A549 (cell line): Measurements from ENCODE around the gene LPAR1. TPM values are rescaled to one million over a fixed set of nuclear protein-coding genes. Genes with fewer than 3 reads are reported as not detected.
A peak's percentile ranks its signal among the peaks of the same experiment; 100 is the strongest.

Experiments used
- ATAC-seq, 2 experiments: fragments of 200-7000 bp in 1 of 2; fragments of >200 bp in 1 of 2; cut with Nextera tagmentation in 1 of 2; cut with Tn5 transposase in 1 of 2; 3 replicates each; pipeline versions ENCODE4 v1.8.0 to v1.9.1; 2018 to 2020; ENCODE audit warnings: mild to moderate bottlenecking in 1 of 2, moderate library complexity in 1 of 2
- CTCF ChIA-PET: fragments of 300-600 bp; sonication (Branson Sonifier 250); formaldehyde crosslinking; extraction: SDS; loops from one replicate; lab custom pipeline; 2021; ENCODE audit warnings: antibody characterized with exemption, inconsistent platforms; lab: Yijun Ruan, JAX
- POLR2A ChIA-PET: fragments of 350-600 bp; formaldehyde crosslinking; extraction: SDS; loops from one replicate; lab custom pipeline; 2021; ENCODE audit warnings: antibody characterized with exemption, inconsistent platforms; lab: Yijun Ruan, JAX
- DNase-seq, 2 experiments: peaks; one replicate each; pipeline versions ENCODE4 v3.0.0 to v3.0.0-alpha.2; 2011 to 2016; ENCODE audit warnings: low read depth in 1 of 2, low spot score in 1 of 2
- FAIRE-seq: peaks from 2 replicates; lab custom pipeline; 2011; peaks lifted over from hg19 to GRCh38; lab: Jason Lieb, UNC
- H3K27ac ChIP-seq, 2 experiments: fragments of >200 bp; sonication (Bioruptor Twin); formaldehyde crosslinking; 3 replicates each; pipeline ENCODE4 v1.5.1; 2016 to 2017
- H3K4me1 ChIP-seq: fragments of >200 bp; sonication (Bioruptor Twin); formaldehyde crosslinking; 3 replicates; pipeline ENCODE4 v1.6.1; 2016
- H3K4me2 ChIP-seq: fragments of >200 bp; sonication (Bioruptor Twin); formaldehyde crosslinking; 3 replicates; pipeline ENCODE4 v1.6.1; 2016
- H3K4me3 ChIP-seq: fragments of >200 bp; sonication (Bioruptor Twin); formaldehyde crosslinking; 3 replicates; pipeline ENCODE4 v1.5.1; 2016
- H3K9me3 ChIP-seq: fragments of >200 bp; sonication (Bioruptor Twin); formaldehyde crosslinking; 3 replicates; pipeline ENCODE4 v1.6.1; 2016
- BHLHE40 ChIP-seq: IDR thresholded peaks from 2 replicates; pipeline ENCODE4 v1.6.1; 2012; ENCODE audit warnings: low read depth, low read length, inconsistent platforms
- CBX8 ChIP-seq: fragments of 200-600 bp; sonication (generic); IDR thresholded peaks from 2 replicates; pipeline ENCODE4 v1.6.1; 2016
- CEBPB ChIP-seq, 2 experiments: fragments of >200 bp in 1 of 2; sonication (Bioruptor Twin) in 1 of 2; formaldehyde crosslinking in 1 of 2; IDR thresholded peaks; 2 replicates each; pipeline ENCODE4 v1.6.1; 2012 to 2016
- CHD4 ChIP-seq: fragments of 200-600 bp; sonication (generic); IDR thresholded peaks from 2 replicates; pipeline ENCODE4 v1.6.1; 2016; ENCODE audit warnings: antibody characterized with exemption, mild to moderate bottlenecking, borderline replicate concordance
- EHMT2 ChIP-seq: fragments of 200-600 bp; sonication (generic); IDR thresholded peaks from 2 replicates; pipeline ENCODE4 v1.6.1; 2016; ENCODE audit warnings: antibody characterized with exemption, low read depth, mild to moderate bottlenecking, moderate library complexity
- ESRRA ChIP-seq: fragments of 150-350 bp; IDR thresholded peaks from 2 replicates; pipeline ENCODE4 v1.6.1; 2014; ENCODE audit warnings: mild to moderate bottlenecking, low read length, borderline replicate concordance
- FOSB ChIP-seq: fragments of 250-450 bp; sonication (Bioruptor Pico); IDR thresholded peaks from 2 replicates; pipeline ENCODE4 v1.5.0; 2020; ENCODE audit warnings: mild to moderate bottlenecking, moderate library complexity
- GATA3 ChIP-seq: IDR thresholded peaks from 2 replicates; pipeline ENCODE4 v1.6.1; 2012; ENCODE audit warnings: borderline replicate concordance
- HOXA7 ChIP-seq: fragments of 250-450 bp; sonication (Bioruptor Pico); IDR thresholded peaks from 2 replicates; pipeline ENCODE4 v1.5.0; 2020; ENCODE audit warnings: mild to moderate bottlenecking, moderate library complexity
- JUN ChIP-seq, 2 experiments: fragments of >200 bp; sonication (Bioruptor Twin); formaldehyde crosslinking; IDR thresholded peaks; 2 replicates in 1 of 2; 3 replicates in 1 of 2; pipeline ENCODE4 v1.6.1; 2016 to 2017
- JUNB ChIP-seq: fragments of >200 bp; sonication (Bioruptor Twin); formaldehyde crosslinking; IDR thresholded peaks from 2 replicates; pipeline ENCODE4 v1.6.1; 2016
- MAFK ChIP-seq: fragments of 450-650 bp; IDR thresholded peaks from 2 replicates; pipeline ENCODE4 v1.6.1; 2014; ENCODE audit not compliant: partially characterized antibody
- MAZ ChIP-seq: fragments of 150-350 bp; IDR thresholded peaks from 2 replicates; pipeline ENCODE4 v1.6.1; 2014; ENCODE audit warnings: antibody characterized with exemption, low read depth, low read length, borderline replicate concordance
- MYC ChIP-seq: IDR thresholded peaks from 2 replicates; pipeline ENCODE4 v1.6.1; 2012; ENCODE audit warnings: mild to moderate bottlenecking, inconsistent platforms, low read length, improper control_type of control experiment, borderline replicate concordance
- NPAS2 ChIP-seq: fragments of 250-450 bp; sonication (Bioruptor Pico); IDR thresholded peaks from 2 replicates; pipeline ENCODE4 v1.8.0; 2022; ENCODE audit warnings: mild to moderate bottlenecking, moderate library complexity, borderline replicate concordance
- POLR2A ChIP-seq: IDR thresholded peaks from 2 replicates; pipeline ENCODE4 v1.6.1; 2012; ENCODE audit warnings: mild to moderate bottlenecking, low read length
- POLR2AphosphoS2 ChIP-seq: conservative IDR thresholded peaks from 2 replicates; pipeline ENCODE4 v1.6.1; 2012; ENCODE audit warnings: low read length, improper control_type of control experiment, inconsistent platforms
- RAD21 ChIP-seq, 2 experiments: fragments of >200 bp in 1 of 2; sonication (Bioruptor Twin) in 1 of 2; formaldehyde crosslinking in 1 of 2; IDR thresholded peaks in 1 of 2; conservative IDR thresholded peaks in 1 of 2; 2 replicates in 1 of 2; 3 replicates in 1 of 2; pipeline ENCODE4 v1.6.1; 2012 to 2018; ENCODE audit warnings: inconsistent platforms in 1 of 2
- RFX5 ChIP-seq: fragments of 450-650 bp; IDR thresholded peaks from 2 replicates; pipeline ENCODE4 v1.7.1; 2014; ENCODE audit warnings: antibody characterized with exemption, mild to moderate bottlenecking, moderate library complexity
- TP53 ChIP-seq: fragments of 250-450 bp; sonication (Bioruptor Pico); IDR thresholded peaks from 2 replicates; pipeline ENCODE4 v1.5.0; 2021; ENCODE audit warnings: mild to moderate bottlenecking, moderate library complexity
- ZC3H11A ChIP-seq: fragments of 450-650 bp; IDR thresholded peaks from 2 replicates; pipeline ENCODE4 v1.6.1; 2014; ENCODE audit warnings: antibody characterized with exemption, mild to moderate bottlenecking
- ZFP36 ChIP-seq: fragments of 450-650 bp; IDR thresholded peaks from 2 replicates; pipeline ENCODE4 v1.6.1; 2014; ENCODE audit warnings: borderline replicate concordance; ENCODE audit not compliant: partially characterized antibody
- ZNF302 ChIP-seq: fragments of 250-450 bp; sonication (Bioruptor Pico); IDR thresholded peaks from 2 replicates; pipeline ENCODE4 v1.9.0; 2021; ENCODE audit warnings: inconsistent platforms, mild to moderate bottlenecking, moderate library complexity
- WGBS: methylation state at CpG from one replicate; pipeline ENCODE4 v1.1.6; 2017; ENCODE audit errors: missing lambda C conversion rate; 5-methylcytosine and 5-hydroxymethylcytosine counted together
- polyA plus RNA-seq, 4 experiments: library from polyadenylated mRNA; depleted of rRNA in 3 of 4; stranded (reverse); fragments of >200 nt; fragmentation: RNase III in 1 of 4; extraction: RNeasy Plus Mini Kit Qiagen cat#74134 plus additional on column Dnase treatment in 1 of 4; gene quantifications; 2 replicates in 3 of 4; 3 replicates in 1 of 4; pipeline ENCODE4 v1.2.3, GENCODE V29; 2011 to 2017
- TF ChIP-seq, protein P1 (sequence below): fragments of 250-450 bp; sonication (Bioruptor Pico); IDR thresholded peaks from 2 replicates; pipeline ENCODE4 v1.5.0; 2020; ENCODE audit warnings: low read depth, mild to moderate bottlenecking, moderate library complexity
- TF ChIP-seq, protein P2 (sequence below): fragments of 150-350 bp; IDR thresholded peaks from 2 replicates; pipeline ENCODE4 v1.6.1; 2014; ENCODE audit warnings: low read depth, mild to moderate bottlenecking, low read length
- TF ChIP-seq, protein P3 (sequence below): IDR thresholded peaks from 2 replicates; pipeline ENCODE4 v1.6.1; 2012
- TF ChIP-seq, protein P4 (sequence below): fragments of 250-450 bp; sonication (Bioruptor Pico); IDR thresholded peaks from 2 replicates; pipeline ENCODE4 v1.5.0; 2021; ENCODE audit warnings: mild to moderate bottlenecking, moderate library complexity, borderline replicate concordance
- TF ChIP-seq, protein P5 (sequence below): fragments of 200-600 bp; sonication (generic); IDR thresholded peaks from 2 replicates; pipeline ENCODE4 v1.6.1; 2016; ENCODE audit warnings: antibody characterized with exemption, mild to moderate bottlenecking, moderate library complexity

Gene LPAR1
- polyA plus RNA-seq, 2 of the 4 experiments (the other 2 are of a cell fraction): 15.8 to 33.7 TPM

DNA sequence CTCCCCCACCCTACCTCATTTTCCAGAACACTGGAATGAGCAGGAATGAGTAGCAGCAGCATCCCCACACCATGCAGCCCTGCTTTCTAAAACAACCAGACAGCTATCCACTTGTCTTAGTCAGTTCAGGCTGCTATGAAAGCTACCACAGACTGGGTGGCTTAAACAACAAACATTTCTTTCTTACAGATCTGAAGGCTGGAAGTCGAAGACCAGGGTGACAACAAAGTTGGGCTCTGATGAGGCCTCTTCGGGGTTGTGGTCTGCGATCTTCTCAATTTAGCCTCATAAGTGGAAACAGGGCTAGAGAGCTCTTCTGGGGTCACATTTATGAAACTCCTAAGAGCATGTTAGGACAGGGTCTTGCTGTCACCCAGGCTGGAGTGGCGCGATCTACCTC, 38.9 kb downstream of the LPAR1 start:
- Histone ChIP-seq H3K4me1 (0 out of 3 replicates have a peak, but pooled peaks cover 5% of the 10 kb centered on the region), H3K4me2 (no peak overlapping the region), H3K9me3 (peaks cover 9% of the 10 kb centered on the region), H3K4me3 (no peak overlapping the region), H3K27ac (no peak overlapping the region)
- ATAC-seq (no peak), FAIRE-seq (no peak), DNase-seq (no peak)
- TF ChIP-seq JUNB (no peak), POLR2AphosphoS2 (no peak), BHLHE40 (no peak), MAFK (no peak), GATA3 (no peak), TP53 (CRISPR knock-in tag) (no peak), EHMT2 (no peak), RAD21 (conservative IDR thresholded peaks at IDR 0.05 in 1 of 2, IDR thresholded peaks at IDR 0.05 in 1 of 2) (no peak), JUN (IDR thresholded peaks at IDR 0.05) (no peak), CEBPB (IDR thresholded peaks at IDR 0.05) (no peak), ZFP36 (no peak), POLR2A (no peak), NPAS2 (CRISPR knock-in tag) (no peak), MYC (no peak)
- TF ChIP-seq, protein P1, sequence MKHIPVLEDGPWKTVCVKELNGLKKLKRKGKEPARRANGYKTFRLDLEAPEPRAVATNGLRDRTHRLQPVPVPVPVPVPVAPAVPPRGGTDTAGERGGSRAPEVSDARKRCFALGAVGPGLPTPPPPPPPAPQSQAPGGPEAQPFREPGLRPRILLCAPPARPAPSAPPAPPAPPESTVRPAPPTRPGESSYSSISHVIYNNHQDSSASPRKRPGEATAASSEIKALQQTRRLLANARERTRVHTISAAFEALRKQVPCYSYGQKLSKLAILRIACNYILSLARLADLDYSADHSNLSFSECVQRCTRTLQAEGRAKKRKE: no peak
- TF ChIP-seq, protein P2, sequence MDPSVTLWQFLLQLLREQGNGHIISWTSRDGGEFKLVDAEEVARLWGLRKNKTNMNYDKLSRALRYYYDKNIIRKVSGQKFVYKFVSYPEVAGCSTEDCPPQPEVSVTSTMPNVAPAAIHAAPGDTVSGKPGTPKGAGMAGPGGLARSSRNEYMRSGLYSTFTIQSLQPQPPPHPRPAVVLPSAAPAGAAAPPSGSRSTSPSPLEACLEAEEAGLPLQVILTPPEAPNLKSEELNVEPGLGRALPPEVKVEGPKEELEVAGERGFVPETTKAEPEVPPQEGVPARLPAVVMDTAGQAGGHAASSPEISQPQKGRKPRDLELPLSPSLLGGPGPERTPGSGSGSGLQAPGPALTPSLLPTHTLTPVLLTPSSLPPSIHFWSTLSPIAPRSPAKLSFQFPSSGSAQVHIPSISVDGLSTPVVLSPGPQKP: no peak
- 84% methylated on average over 5 of the region's 5 CpGs for WGBS
- ChIA-PET CTCF (interaction anchor here (1.0 to 1.6 kb wide), 3 partner anchors 9 to 27 kb away, joined by 3 read pairs; no protein-coding TSS in a partner anchor), POLR2A (no interaction called here)

DNA sequence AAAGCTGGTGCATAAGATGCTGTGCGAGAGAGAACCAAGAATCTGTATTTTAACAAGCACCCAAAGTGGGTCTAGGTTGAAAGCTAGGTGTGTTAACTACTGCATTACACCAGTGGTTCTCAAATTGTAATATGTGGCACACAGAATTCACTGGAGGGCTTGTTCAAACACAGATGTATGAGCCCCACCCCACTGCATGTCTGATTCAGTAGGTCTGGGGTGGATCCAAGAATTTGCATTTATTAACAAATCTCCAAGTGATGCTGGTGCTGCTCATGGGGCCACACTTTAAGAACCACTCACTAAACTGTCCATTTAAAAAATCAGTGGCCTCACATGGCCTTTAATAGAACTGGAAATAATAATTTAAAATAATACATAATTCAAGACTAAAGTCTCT, 40.4 kb downstream of the LPAR1 start:
- TF ChIP-seq FOSB (CRISPR knock-in tag): no peak
- TF ChIP-seq CHD4: no peak
- TF ChIP-seq ZNF302: no peak
- TF ChIP-seq, protein P3, sequence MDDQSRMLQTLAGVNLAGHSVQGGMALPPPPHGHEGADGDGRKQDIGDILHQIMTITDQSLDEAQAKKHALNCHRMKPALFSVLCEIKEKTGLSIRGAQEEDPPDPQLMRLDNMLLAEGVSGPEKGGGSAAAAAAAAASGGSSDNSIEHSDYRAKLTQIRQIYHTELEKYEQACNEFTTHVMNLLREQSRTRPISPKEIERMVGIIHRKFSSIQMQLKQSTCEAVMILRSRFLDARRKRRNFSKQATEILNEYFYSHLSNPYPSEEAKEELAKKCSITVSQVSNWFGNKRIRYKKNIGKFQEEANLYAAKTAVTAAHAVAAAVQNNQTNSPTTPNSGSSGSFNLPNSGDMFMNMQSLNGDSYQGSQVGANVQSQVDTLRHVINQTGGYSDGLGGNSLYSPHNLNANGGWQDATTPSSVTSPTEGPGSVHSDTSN: no peak
- TF ChIP-seq NPAS2 (CRISPR knock-in tag): no peak
- no peak for TF ChIP-seq HOXA7 (CRISPR knock-in tag)
- no peak for TF ChIP-seq JUN (IDR thresholded peaks at IDR 0.05)
- TF ChIP-seq EHMT2: no peak
- TF ChIP-seq MYC: no peak
- TF ChIP-seq MAZ: no peak
- no peak for TF ChIP-seq TP53 (CRISPR knock-in tag)
- no peak for TF ChIP-seq CBX8
- TF ChIP-seq, protein P2: no peak
- TF ChIP-seq ESRRA: no peak
- TF ChIP-seq, protein P4, sequence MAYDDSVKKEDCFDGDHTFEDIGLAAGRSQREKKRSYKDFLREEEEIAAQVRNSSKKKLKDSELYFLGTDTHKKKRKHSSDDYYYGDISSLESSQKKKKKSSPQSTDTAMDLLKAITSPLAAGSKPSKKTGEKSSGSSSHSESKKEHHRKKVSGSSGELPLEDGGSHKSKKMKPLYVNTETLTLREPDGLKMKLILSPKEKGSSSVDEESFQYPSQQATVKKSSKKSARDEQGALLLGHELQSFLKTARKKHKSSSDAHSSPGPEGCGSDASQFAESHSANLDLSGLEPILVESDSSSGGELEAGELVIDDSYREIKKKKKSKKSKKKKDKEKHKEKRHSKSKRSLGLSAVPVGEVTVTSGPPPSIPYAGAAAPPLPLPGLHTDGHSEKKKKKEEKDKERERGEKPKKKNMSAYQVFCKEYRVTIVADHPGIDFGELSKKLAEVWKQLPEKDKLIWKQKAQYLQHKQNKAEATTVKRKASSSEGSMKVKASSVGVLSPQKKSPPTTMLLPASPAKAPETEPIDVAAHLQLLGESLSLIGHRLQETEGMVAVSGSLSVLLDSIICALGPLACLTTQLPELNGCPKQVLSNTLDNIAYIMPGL (CRISPR knock-in tag): no peak
- no peak for TF ChIP-seq ZC3H11A
- TF ChIP-seq, protein P5, sequence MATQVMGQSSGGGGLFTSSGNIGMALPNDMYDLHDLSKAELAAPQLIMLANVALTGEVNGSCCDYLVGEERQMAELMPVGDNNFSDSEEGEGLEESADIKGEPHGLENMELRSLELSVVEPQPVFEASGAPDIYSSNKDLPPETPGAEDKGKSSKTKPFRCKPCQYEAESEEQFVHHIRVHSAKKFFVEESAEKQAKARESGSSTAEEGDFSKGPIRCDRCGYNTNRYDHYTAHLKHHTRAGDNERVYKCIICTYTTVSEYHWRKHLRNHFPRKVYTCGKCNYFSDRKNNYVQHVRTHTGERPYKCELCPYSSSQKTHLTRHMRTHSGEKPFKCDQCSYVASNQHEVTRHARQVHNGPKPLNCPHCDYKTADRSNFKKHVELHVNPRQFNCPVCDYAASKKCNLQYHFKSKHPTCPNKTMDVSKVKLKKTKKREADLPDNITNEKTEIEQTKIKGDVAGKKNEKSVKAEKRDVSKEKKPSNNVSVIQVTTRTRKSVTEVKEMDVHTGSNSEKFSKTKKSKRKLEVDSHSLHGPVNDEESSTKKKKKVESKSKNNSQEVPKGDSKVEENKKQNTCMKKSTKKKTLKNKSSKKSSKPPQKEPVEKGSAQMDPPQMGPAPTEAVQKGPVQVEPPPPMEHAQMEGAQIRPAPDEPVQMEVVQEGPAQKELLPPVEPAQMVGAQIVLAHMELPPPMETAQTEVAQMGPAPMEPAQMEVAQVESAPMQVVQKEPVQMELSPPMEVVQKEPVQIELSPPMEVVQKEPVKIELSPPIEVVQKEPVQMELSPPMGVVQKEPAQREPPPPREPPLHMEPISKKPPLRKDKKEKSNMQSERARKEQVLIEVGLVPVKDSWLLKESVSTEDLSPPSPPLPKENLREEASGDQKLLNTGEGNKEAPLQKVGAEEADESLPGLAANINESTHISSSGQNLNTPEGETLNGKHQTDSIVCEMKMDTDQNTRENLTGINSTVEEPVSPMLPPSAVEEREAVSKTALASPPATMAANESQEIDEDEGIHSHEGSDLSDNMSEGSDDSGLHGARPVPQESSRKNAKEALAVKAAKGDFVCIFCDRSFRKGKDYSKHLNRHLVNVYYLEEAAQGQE: no peak
- TF ChIP-seq RFX5: no peak
- no peak for TF ChIP-seq POLR2A
- POLR2A ChIA-PET: no interaction called here
- ATAC-seq (no peak), DNase-seq (no peak), FAIRE-seq (no peak)
- Histone ChIP-seq H3K4me1 (0 out of 3 replicates have a peak, but pooled peaks cover 5% of the 10 kb centered on the region), H3K9me3 (peaks cover 9% of the 10 kb centered on the region), H3K27ac (no peak overlapping the region), H3K4me3 (no peak overlapping the region), H3K4me2 (0 out of 3 replicates have a peak overlapping the region, but pooled peaks have one; percentile 4)
- 100% methylated on average over 1 of the region's 1 CpG for WGBS
- CTCF ChIA-PET: no interaction called here
